ENCODE measurements around the gene FKBP4. TPM values are rescaled to one million over a fixed set of nuclear protein-coding genes. Genes with fewer than 3 reads are reported as not detected.
A peak's percentile ranks its signal among the peaks of the same experiment; 100 is the strongest.

The FKBP4 gene
- total and polyA plus RNA-seq, 4 donors, result 21.3 to 38.7 (median 31.6) TPM

DNA sequence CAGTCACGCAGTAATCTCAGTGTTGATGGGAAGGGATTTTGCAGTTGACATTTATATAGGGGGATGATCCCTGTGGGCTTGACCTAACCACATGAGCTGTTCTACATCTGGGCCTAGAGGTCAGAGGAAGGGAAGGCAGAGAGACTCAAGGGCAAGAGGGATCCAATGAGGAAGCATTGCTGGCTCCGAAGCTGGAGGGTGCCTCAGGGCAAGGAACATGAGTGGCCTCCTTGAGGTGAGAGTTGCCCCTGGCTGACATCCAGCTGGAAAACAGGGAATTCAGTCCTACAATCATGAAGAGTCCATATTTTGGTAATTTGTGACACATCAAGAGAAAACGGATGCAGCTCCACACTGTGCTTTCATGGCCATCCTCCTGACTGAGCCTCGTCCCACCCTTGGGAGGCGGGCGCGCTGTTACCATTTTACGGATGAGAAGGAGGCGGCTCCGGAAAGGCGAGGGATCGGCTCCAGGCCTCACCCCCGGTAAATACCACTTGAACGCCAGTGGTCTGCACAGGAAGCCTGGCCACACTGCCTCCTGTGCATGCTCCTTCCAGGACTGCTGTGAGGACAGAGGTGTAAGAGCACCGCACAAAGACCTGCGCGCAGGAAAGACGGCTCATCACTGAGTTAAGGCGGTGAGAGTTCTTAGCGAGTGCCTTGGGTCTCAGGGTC, 18.5 kb upstream of the FKBP4 start:
- Histone ChIP-seq H3K9me3 (ENCODE audit: control insufficient read depth in 4 of 4, low read length in 3 of 4) (no peaks in the 10 kb centered on the region), H3K27me3 (ENCODE audit: control insufficient read depth in 4 of 4, insufficient read depth in 4 of 4, low read length in 3 of 4) (no peaks in the 10 kb centered on the region), H3K4me3 (ENCODE audit: low read depth in 1 of 3, low read length in 3 of 3) (no peak overlapping the region), H3K9ac (ENCODE audit: low read depth in 1 of 2, low read length in 2 of 2) (no peak overlapping the region), H3K36me3 (ENCODE audit: control insufficient read depth in 4 of 4, insufficient read depth in 3 of 4, low read depth in 1 of 4, low read length in 3 of 4) (no peaks in the 10 kb centered on the region), H3K27ac (ENCODE audit: low read depth in 1 of 2, low read length in 2 of 2) (no peak overlapping the region), H3K4me1 (ENCODE audit: control insufficient read depth in 4 of 4, insufficient read depth in 4 of 4, low read length in 3 of 4) (peaks cover 0 to 2% (median 0%) of the 10 kb centered on the region in 4 donors)
- DNase-seq (ENCODE audit: low spot score), result no peak
- 90% methylated on average over 20 of the region's 20 CpGs for WGBS
- no peak for TF ChIP-seq ZBTB33 (IDR thresholded peaks at IDR 0.05)
- TF ChIP-seq YY1 (IDR thresholded peaks at IDR 0.05), result no peak
- TF ChIP-seq JUND (IDR thresholded peaks at IDR 0.05), result no peak
- TF ChIP-seq, protein P1, sequence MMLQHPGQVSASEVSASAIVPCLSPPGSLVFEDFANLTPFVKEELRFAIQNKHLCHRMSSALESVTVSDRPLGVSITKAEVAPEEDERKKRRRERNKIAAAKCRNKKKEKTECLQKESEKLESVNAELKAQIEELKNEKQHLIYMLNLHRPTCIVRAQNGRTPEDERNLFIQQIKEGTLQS (IDR thresholded peaks at IDR 0.05), result no peak
- no peak for TF ChIP-seq FOXA1 (IDR thresholded peaks at IDR 0.05)
- TF ChIP-seq NR2F2 (IDR thresholded peaks at IDR 0.05), result no peak
- TF ChIP-seq TAF1 (conservative IDR thresholded peaks at IDR 0.05), result no peak
- TF ChIP-seq RAD21 (IDR thresholded peaks at IDR 0.05), result no peak
- TF ChIP-seq HNF4A (conservative IDR thresholded peaks at IDR 0.05), result no peak
- no peak for TF ChIP-seq FOXA2 (IDR thresholded peaks at IDR 0.05)
- no peak for TF ChIP-seq CTCF (IDR thresholded peaks at IDR 0.05; ENCODE audit: low read depth, low read length, missing input control)
- no peak for TF ChIP-seq RXRA (IDR thresholded peaks at IDR 0.05)

DNA sequence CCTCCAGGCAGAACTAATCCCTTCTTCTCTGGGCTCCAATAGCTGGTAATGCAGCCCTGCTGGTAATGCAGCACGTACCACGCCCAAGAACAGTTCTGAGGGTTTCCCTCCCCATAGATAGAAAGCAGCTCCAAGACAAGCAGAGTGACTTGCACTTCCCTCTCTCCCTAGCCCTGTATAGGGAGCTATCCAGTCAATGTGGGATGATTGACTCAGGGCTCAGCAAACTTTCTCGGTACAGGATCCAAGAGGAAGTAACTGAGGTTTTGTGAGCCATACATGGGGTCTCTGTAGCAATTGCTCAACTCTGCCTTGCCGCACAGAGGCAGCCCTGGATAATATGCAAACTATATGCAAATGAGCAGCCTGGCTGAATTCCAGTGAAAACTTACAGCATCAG, 15.5 kb upstream of the FKBP4 start:
- H3K36me3 ChIP-seq (ENCODE audit: control insufficient read depth in 4 of 4, insufficient read depth in 3 of 4, low read depth in 1 of 4, low read length in 3 of 4), result no peaks in the 10 kb centered on the region
- DNase-seq (ENCODE audit: low spot score), result peak; percentile 30
- no peaks in the 10 kb centered on the region for H3K9me3 ChIP-seq (ENCODE audit: control insufficient read depth in 4 of 4, low read length in 3 of 4)
- H3K4me1 ChIP-seq (ENCODE audit: control insufficient read depth in 4 of 4, insufficient read depth in 4 of 4, low read length in 3 of 4), result peaks cover 0 to 6% (median 4%) of the 10 kb centered on the region in 4 donors
- TF ChIP-seq TAF1 (conservative IDR thresholded peaks at IDR 0.05) (no peak), EGR1 (IDR thresholded peaks at IDR 0.05; ENCODE audit: low read depth in 2 of 2) (no peak), ZBTB33 (IDR thresholded peaks at IDR 0.05) (no peak), GABPA (IDR thresholded peaks at IDR 0.05 in 1 of 2, conservative IDR thresholded peaks at IDR 0.05 in 1 of 2) (no peak), HNF4G (IDR thresholded peaks at IDR 0.05) (no peak), YY1 (IDR thresholded peaks at IDR 0.05) (no peak), SP1 (IDR thresholded peaks at IDR 0.05) (no peak), RXRA (IDR thresholded peaks at IDR 0.05) (no peak), RAD21 (IDR thresholded peaks at IDR 0.05) (no peak), JUND (IDR thresholded peaks at IDR 0.05) (no peak), FOXA1 (IDR thresholded peaks at IDR 0.05) (no peak), HNF4A (conservative IDR thresholded peaks at IDR 0.05) (no peak), NR2F2 (IDR thresholded peaks at IDR 0.05) (no peak), FOXA2 (IDR thresholded peaks at IDR 0.05) (no peak), CTCF (IDR thresholded peaks at IDR 0.05; ENCODE audit: low read depth, low read length, missing input control) (no peak)
- TF ChIP-seq, protein P2, sequence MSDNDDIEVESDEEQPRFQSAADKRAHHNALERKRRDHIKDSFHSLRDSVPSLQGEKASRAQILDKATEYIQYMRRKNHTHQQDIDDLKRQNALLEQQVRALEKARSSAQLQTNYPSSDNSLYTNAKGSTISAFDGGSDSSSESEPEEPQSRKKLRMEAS (IDR thresholded peaks at IDR 0.05), result no peak
- TF ChIP-seq, protein P3, sequence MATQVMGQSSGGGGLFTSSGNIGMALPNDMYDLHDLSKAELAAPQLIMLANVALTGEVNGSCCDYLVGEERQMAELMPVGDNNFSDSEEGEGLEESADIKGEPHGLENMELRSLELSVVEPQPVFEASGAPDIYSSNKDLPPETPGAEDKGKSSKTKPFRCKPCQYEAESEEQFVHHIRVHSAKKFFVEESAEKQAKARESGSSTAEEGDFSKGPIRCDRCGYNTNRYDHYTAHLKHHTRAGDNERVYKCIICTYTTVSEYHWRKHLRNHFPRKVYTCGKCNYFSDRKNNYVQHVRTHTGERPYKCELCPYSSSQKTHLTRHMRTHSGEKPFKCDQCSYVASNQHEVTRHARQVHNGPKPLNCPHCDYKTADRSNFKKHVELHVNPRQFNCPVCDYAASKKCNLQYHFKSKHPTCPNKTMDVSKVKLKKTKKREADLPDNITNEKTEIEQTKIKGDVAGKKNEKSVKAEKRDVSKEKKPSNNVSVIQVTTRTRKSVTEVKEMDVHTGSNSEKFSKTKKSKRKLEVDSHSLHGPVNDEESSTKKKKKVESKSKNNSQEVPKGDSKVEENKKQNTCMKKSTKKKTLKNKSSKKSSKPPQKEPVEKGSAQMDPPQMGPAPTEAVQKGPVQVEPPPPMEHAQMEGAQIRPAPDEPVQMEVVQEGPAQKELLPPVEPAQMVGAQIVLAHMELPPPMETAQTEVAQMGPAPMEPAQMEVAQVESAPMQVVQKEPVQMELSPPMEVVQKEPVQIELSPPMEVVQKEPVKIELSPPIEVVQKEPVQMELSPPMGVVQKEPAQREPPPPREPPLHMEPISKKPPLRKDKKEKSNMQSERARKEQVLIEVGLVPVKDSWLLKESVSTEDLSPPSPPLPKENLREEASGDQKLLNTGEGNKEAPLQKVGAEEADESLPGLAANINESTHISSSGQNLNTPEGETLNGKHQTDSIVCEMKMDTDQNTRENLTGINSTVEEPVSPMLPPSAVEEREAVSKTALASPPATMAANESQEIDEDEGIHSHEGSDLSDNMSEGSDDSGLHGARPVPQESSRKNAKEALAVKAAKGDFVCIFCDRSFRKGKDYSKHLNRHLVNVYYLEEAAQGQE (IDR thresholded peaks at IDR 0.05), result no peak
- TF ChIP-seq, protein P1 (IDR thresholded peaks at IDR 0.05), result no peak
- no peak overlapping the region for H3K4me3 ChIP-seq (ENCODE audit: low read depth in 1 of 3, low read length in 3 of 3)
- no peaks in the 10 kb centered on the region for H3K27me3 ChIP-seq (ENCODE audit: control insufficient read depth in 4 of 4, insufficient read depth in 4 of 4, low read length in 3 of 4)
- no peak overlapping the region for H3K27ac ChIP-seq (ENCODE audit: low read depth in 1 of 2, low read length in 2 of 2)
- 78% methylated on average over 4 of the region's 4 CpGs for WGBS
- H3K9ac ChIP-seq (ENCODE audit: low read depth in 1 of 2, low read length in 2 of 2), result no peak overlapping the region
